Hepatocyte (in vitro differentiated cells): ENCODE results near the gene CTNND2.

Experiments used
- EZH2 ChIP-seq: fragments of 200-600 bp; sonication (generic); IDR thresholded peaks from 2 replicates; pipeline ENCODE4 v1.6.1; 2016; ENCODE audit warnings: antibody characterized with exemption, mild to moderate bottlenecking, borderline replicate concordance
- EZH2phosphoT487 ChIP-seq: fragments of 200-600 bp; sonication (generic); IDR thresholded peaks from one replicate; pipeline ENCODE4 v1.6.1; 2018; ENCODE audit warnings: antibody characterized with exemption, mild to moderate bottlenecking, low read depth, moderate library complexity; ENCODE audit not compliant: unreplicated experiment, severe bottlenecking
- TF ChIP-seq, protein P1 (sequence below): fragments of 200-600 bp; sonication (generic); IDR thresholded peaks from 2 replicates; pipeline ENCODE4 v1.5.1; 2016; ENCODE audit warnings: antibody characterized with exemption, mild to moderate bottlenecking; ENCODE audit not compliant: poor library complexity

DNA sequence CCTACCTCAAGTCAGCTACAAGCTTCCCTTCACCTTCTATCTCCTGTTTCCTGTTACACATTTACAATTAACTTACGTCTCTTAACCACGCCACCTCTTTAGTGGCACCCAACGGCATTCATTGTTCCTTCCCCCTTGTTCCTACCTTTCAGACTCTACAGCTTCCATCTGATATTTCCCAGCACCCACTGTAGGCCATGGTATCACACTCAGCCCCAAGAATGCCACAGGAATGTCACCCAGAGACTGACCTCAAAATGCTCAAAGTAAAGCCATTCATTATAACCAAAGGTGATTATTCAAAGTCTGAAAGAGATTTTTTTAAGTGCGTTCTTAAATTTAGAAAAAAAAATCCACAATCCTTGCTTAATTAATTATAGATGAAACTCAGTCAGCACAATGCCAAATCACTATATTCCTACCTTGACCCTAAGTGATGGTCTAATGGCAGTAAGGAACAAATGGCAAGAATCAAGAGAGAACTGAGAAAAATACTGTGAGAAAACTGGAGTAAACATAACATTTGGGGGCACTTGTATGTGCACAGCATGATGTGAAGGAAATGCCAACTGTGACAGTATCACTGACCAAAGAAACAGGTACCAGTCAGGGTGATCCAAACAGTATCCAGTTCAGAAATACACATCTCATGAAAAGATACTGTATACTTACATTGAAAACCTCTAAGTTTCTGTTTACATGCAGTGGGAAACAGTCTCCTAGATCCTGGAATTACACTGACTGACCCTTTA is 52.1 kb downstream of the CTNND2 start:
- TF ChIP-seq, protein P1, sequence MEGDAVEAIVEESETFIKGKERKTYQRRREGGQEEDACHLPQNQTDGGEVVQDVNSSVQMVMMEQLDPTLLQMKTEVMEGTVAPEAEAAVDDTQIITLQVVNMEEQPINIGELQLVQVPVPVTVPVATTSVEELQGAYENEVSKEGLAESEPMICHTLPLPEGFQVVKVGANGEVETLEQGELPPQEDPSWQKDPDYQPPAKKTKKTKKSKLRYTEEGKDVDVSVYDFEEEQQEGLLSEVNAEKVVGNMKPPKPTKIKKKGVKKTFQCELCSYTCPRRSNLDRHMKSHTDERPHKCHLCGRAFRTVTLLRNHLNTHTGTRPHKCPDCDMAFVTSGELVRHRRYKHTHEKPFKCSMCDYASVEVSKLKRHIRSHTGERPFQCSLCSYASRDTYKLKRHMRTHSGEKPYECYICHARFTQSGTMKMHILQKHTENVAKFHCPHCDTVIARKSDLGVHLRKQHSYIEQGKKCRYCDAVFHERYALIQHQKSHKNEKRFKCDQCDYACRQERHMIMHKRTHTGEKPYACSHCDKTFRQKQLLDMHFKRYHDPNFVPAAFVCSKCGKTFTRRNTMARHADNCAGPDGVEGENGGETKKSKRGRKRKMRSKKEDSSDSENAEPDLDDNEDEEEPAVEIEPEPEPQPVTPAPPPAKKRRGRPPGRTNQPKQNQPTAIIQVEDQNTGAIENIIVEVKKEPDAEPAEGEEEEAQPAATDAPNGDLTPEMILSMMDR: no peak
- no peak for TF ChIP-seq EZH2
- no peak for TF ChIP-seq EZH2phosphoT487
